Mononuclear cell (primary cell): Measurements from ENCODE around the gene ZNF836. TPM values are rescaled to one million over a fixed set of nuclear protein-coding genes. Genes with fewer than 3 reads are reported as not detected.
"Not testable (repeated sequence)": the region's sequence is repeated elsewhere in the genome, so short reads cannot be mapped to it uniquely, and the experiment has no call there.

Experiments
- H3K27me3 ChIP-seq: 2 replicates; pipeline ENCODE4 v1.6.0; 2011; ENCODE audit warnings: low read length, control low read depth; ENCODE audit not compliant: insufficient read depth
- H3K4me1 ChIP-seq: 2 replicates; pipeline ENCODE4 v1.5.1; 2011; ENCODE audit warnings: mild to moderate bottlenecking, low read length, control low read depth; ENCODE audit not compliant: insufficient read depth
- H3K4me3 ChIP-seq: 2 replicates; pipeline ENCODE4 v1.5.1; 2011; ENCODE audit warnings: mild to moderate bottlenecking, low read length, moderate library complexity
- H3K9me3 ChIP-seq: 2 replicates; pipeline ENCODE4 v1.5.1; 2011; ENCODE audit warnings: low read depth, mild to moderate bottlenecking, control low read depth, low read length
- total RNA-seq: library from RNA; depleted of rRNA; stranded (reverse); fragments of >200 nt; gene quantifications from one replicate; pipeline ENCODE4 v1.2.3, GENCODE V29; 2012

ZNF836 gene
- total RNA-seq: 12.3 TPM

GRCh38 chr19:52171321-52172169 lies at the start of gene ZNF836:
Gene ZNF836, minus strand, starts transcription at chr19:52171621. Its CDS starts 3,549 bp downstream, at chr19:52168072.
- H3K27me3 ChIP-seq: no peaks in the 10 kb centered on the region
- H3K4me3 ChIP-seq: peak within 1 kb of the TSS; percentile 73
- no peaks in the 10 kb centered on the region for H3K9me3 ChIP-seq
- H3K4me1 ChIP-seq: peaks cover 24% of the 10 kb centered on the region

GRCh38 chr19:52221031-52221430 lies 49.6 kb upstream of the ZNF836 start:
- H3K4me1 ChIP-seq: no peaks in the 10 kb centered on the region

GRCh38 chr19:52219611-52220010 lies 48.2 kb upstream of the ZNF836 start:
- H3K9me3 ChIP-seq: no peaks in the 10 kb centered on the region
- no peaks in the 10 kb centered on the region for H3K4me1 ChIP-seq
- H3K27me3 ChIP-seq: no peaks in the 10 kb centered on the region
- no peak overlapping the region for H3K4me3 ChIP-seq

More at GRCh38 chr19:52221031-52221430, 49.6 kb upstream of the ZNF836 start:
- Histone ChIP-seq H3K9me3 (no peaks in the 10 kb centered on the region), H3K4me3 (no peak overlapping the region), H3K27me3 (no peaks in the 10 kb centered on the region)

- Histone ChIP-seq H3K9me3 (no peaks in the 10 kb centered on the region), H3K4me1 (no peaks in the 10 kb centered on the region), H3K27me3 (no peaks in the 10 kb centered on the region), H3K4me3 (no peak overlapping the region)
Measured at GRCh38 chr19:52217576-52217975, 46.2 kb upstream of the ZNF836 start.

GRCh38 chr19:52216401-52216800 lies 45.0 kb upstream of the ZNF836 start:
- no peaks in the 10 kb centered on the region for H3K4me1 ChIP-seq
- no peaks in the 10 kb centered on the region for H3K9me3 ChIP-seq

GRCh38 chr19:52214241-52214640 lies 42.8 kb upstream of the ZNF836 start:
- H3K4me3 ChIP-seq: no peak overlapping the region
- no peaks in the 10 kb centered on the region for H3K27me3 ChIP-seq
- H3K9me3 ChIP-seq: no peaks in the 10 kb centered on the region
- H3K4me1 ChIP-seq: no peaks in the 10 kb centered on the region

More at GRCh38 chr19:52216401-52216800, 45.0 kb upstream of the ZNF836 start:
- no peaks in the 10 kb centered on the region for H3K27me3 ChIP-seq
- no peak overlapping the region for H3K4me3 ChIP-seq

- Histone ChIP-seq H3K4me3 (no peak overlapping the region), H3K27me3 (no peaks in the 10 kb centered on the region), H3K4me1 (no peaks in the 10 kb centered on the region), H3K9me3 (no peaks in the 10 kb centered on the region)
Measured at GRCh38 chr19:52212572-52213255, 41.3 kb upstream of the ZNF836 start.

GRCh38 chr19:52211926-52212571 lies 40.6 kb upstream of the ZNF836 start:
- no peaks in the 10 kb centered on the region for H3K27me3 ChIP-seq
- H3K9me3 ChIP-seq: no peaks in the 10 kb centered on the region
- H3K4me3 ChIP-seq: no peak overlapping the region
- H3K4me1 ChIP-seq: no peaks in the 10 kb centered on the region

GRCh38 chr19:52211203-52211602 lies 39.8 kb upstream of the ZNF836 start:
- H3K4me1 ChIP-seq: no peaks in the 10 kb centered on the region
- H3K4me3 ChIP-seq: no peak overlapping the region
- no peaks in the 10 kb centered on the region for H3K9me3 ChIP-seq
- no peaks in the 10 kb centered on the region for H3K27me3 ChIP-seq

GRCh38 chr19:52206481-52206880 lies 35.1 kb upstream of the ZNF836 start:
- no peak overlapping the region for H3K4me3 ChIP-seq
- no peaks in the 10 kb centered on the region for H3K27me3 ChIP-seq
- H3K4me1 ChIP-seq: no peaks in the 10 kb centered on the region
- no peaks in the 10 kb centered on the region for H3K9me3 ChIP-seq

GRCh38 chr19:52200755-52201391 lies 29.5 kb upstream of the ZNF836 start:
- H3K4me1 ChIP-seq, H3K27me3 ChIP-seq, H3K9me3 ChIP-seq, H3K4me3 ChIP-seq: not testable (repeated sequence)

- Histone ChIP-seq H3K9me3 (no peaks in the 10 kb centered on the region), H3K27me3 (no peaks in the 10 kb centered on the region), H3K4me1 (no peaks in the 10 kb centered on the region), H3K4me3 (no peak overlapping the region)
Measured at GRCh38 chr19:52200044-52200443, 28.6 kb upstream of the ZNF836 start.

- Histone ChIP-seq H3K4me3 (no peak overlapping the region), H3K4me1 (peaks cover 9% of the 10 kb centered on the region), H3K9me3 (no peaks in the 10 kb centered on the region), H3K27me3 (no peaks in the 10 kb centered on the region)
Measured at GRCh38 chr19:52198678-52199077, 27.3 kb upstream of the ZNF836 start.

GRCh38 chr19:52197964-52198363 lies 26.5 kb upstream of the ZNF836 start:
- peaks cover 11% of the 10 kb centered on the region for H3K4me1 ChIP-seq
- H3K9me3 ChIP-seq: no peaks in the 10 kb centered on the region
- no peaks in the 10 kb centered on the region for H3K27me3 ChIP-seq
- H3K4me3 ChIP-seq: no peak overlapping the region
